NCI-H1417 treated with DMSO at 0.1 percent for 48 hours (cell line): Measurements from ENCODE around the gene CFAP74.

Experiments used
- DNase-seq: peaks from one replicate; lab custom pipeline; 2025; lab: John Stamatoyannopoulos, UW

The CFAP74 gene

GRCh38 chr1:1915911-1916840, 87.4 kb downstream of the CFAP74 start:
- no peak for DNase-seq

GRCh38 chr1:1914971-1915692, 88.5 kb downstream of the CFAP74 start, which contains the start of gene CALML6:
CALML6 (plus strand) TSS chr1:1915260; CDS start chr1:1915281, 21 bp downstream.
- DNase-seq, result no peak

- no peak for DNase-seq
These were observed 89.2 kb downstream of the CFAP74 start for GRCh38 chr1:1914101-1914970.

GRCh38 chr1:1911350-1912041, 92.1 kb downstream of the CFAP74 start:
- no peak for DNase-seq

GRCh38 chr1:1910651-1911331, 92.8 kb downstream of the CFAP74 start:
- DNase-seq, result no peak

GRCh38 chr1:1910033-1910465, 93.5 kb downstream of the CFAP74 start:
- no peak for DNase-seq

- DNase-seq, result no peak
These were observed 95.1 kb downstream of the CFAP74 start for GRCh38 chr1:1908506-1908791.

GRCh38 chr1:1907098-1907736, 96.4 kb downstream of the CFAP74 start:
- DNase-seq, result no peak

- DNase-seq, result peak; percentile 15
These were observed 97.1 kb downstream of the CFAP74 start for GRCh38 chr1:1906185-1907097.

GRCh38 chr1:1903224-1903623, 100.4 kb downstream of the CFAP74 start:
- no peak for DNase-seq

- no peak for DNase-seq
These were observed 101.8 kb downstream of the CFAP74 start for GRCh38 chr1:1901641-1902294.

GRCh38 chr1:1900883-1901640, 102.5 kb downstream of the CFAP74 start:
- no peak for DNase-seq

GRCh38 chr1:1899967-1900327, 103.6 kb downstream of the CFAP74 start:
- DNase-seq, result no peak

- no peak for DNase-seq
These were observed 104.2 kb downstream of the CFAP74 start for GRCh38 chr1:1899266-1899966.

- DNase-seq, result no peak
These were observed 105.2 kb downstream of the CFAP74 start for GRCh38 chr1:1898246-1898933.

- DNase-seq, result no peak
These were observed 107.9 kb downstream of the CFAP74 start for GRCh38 chr1:1895456-1896336.
